Type B pancreatic cell (in vitro differentiated cells): ENCODE measurements around the gene NSUN2. TPM values are rescaled to one million over a fixed set of nuclear protein-coding genes. Genes with fewer than 3 reads are reported as not detected.

Source experiments
- DNase-seq: peaks from one replicate; pipeline ENCODE4 v3.0.0; 2021; ENCODE audit warnings: mixed read lengths; ENCODE audit not compliant: unreplicated experiment; ENCODE audit errors: extremely low spot score
- H3K27ac Mint-ChIP-seq: 2 replicates; pipeline ENCODE4 v1.8.0; 2021; ENCODE audit warnings: mild to moderate bottlenecking, mixed read lengths
- H3K27me3 Mint-ChIP-seq: 2 replicates; pipeline ENCODE4 v1.8.0; 2021; ENCODE audit warnings: mixed read lengths
- H3K36me3 Mint-ChIP-seq: 2 replicates; pipeline ENCODE4 v1.8.0; 2021; ENCODE audit warnings: mixed read lengths
- H3K4me1 Mint-ChIP-seq: one replicate; pipeline ENCODE4 v1.8.0; 2021; ENCODE audit warnings: mixed read lengths; ENCODE audit not compliant: unreplicated experiment
- H3K4me3 Mint-ChIP-seq: 2 replicates; pipeline ENCODE4 v1.8.0; 2021; ENCODE audit warnings: mild to moderate bottlenecking, mixed read lengths
- H3K9me3 Mint-ChIP-seq: 2 replicates; pipeline ENCODE4 v1.8.0; 2021; ENCODE audit warnings: mixed read lengths
- total RNA-seq: library from RNA; stranded (reverse); gene quantifications from 2 replicates; pipeline ENCODE4 v1.2.1, GENCODE V29; 2021; ENCODE audit warnings: low replicate concordance
- TF ChIP-seq, protein P1 (sequence below): fragments of 200-600 bp; sonication (generic); conservative IDR thresholded peaks from 2 replicates; pipeline ENCODE4 v1.5.0; 2021; ENCODE audit warnings: antibody characterized with exemption, mild to moderate bottlenecking

NSUN2 gene
- total RNA-seq, 1 donor from 2014 or later: 59.8 TPM

DNA sequence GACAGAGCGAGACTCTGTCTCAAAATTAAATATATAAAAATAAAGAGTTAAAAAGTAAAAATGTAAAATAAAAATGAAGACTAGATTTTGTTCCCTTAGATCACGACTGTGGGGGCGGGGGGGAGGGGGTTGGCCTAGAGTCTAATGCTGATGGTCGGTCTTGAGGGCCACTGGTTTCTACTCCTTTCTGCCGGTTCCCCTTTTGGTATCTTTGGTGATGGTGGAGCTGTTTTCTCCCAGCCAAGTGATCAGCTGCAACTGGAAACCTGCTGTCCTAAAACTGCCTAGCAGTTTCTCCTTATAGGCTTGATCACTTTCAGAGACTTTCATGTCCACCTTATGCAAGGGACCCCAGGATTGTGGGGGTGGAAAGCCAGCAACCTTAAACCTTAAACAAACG, 1.5 kb upstream of the NSUN2 start:
- H3K4me1 Mint-ChIP-seq: peaks cover 29% of the 10 kb centered on the region
- H3K27ac Mint-ChIP-seq: peak overlapping the region; percentile 72
- TF ChIP-seq, protein P1, sequence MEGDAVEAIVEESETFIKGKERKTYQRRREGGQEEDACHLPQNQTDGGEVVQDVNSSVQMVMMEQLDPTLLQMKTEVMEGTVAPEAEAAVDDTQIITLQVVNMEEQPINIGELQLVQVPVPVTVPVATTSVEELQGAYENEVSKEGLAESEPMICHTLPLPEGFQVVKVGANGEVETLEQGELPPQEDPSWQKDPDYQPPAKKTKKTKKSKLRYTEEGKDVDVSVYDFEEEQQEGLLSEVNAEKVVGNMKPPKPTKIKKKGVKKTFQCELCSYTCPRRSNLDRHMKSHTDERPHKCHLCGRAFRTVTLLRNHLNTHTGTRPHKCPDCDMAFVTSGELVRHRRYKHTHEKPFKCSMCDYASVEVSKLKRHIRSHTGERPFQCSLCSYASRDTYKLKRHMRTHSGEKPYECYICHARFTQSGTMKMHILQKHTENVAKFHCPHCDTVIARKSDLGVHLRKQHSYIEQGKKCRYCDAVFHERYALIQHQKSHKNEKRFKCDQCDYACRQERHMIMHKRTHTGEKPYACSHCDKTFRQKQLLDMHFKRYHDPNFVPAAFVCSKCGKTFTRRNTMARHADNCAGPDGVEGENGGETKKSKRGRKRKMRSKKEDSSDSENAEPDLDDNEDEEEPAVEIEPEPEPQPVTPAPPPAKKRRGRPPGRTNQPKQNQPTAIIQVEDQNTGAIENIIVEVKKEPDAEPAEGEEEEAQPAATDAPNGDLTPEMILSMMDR: no peak

DNA sequence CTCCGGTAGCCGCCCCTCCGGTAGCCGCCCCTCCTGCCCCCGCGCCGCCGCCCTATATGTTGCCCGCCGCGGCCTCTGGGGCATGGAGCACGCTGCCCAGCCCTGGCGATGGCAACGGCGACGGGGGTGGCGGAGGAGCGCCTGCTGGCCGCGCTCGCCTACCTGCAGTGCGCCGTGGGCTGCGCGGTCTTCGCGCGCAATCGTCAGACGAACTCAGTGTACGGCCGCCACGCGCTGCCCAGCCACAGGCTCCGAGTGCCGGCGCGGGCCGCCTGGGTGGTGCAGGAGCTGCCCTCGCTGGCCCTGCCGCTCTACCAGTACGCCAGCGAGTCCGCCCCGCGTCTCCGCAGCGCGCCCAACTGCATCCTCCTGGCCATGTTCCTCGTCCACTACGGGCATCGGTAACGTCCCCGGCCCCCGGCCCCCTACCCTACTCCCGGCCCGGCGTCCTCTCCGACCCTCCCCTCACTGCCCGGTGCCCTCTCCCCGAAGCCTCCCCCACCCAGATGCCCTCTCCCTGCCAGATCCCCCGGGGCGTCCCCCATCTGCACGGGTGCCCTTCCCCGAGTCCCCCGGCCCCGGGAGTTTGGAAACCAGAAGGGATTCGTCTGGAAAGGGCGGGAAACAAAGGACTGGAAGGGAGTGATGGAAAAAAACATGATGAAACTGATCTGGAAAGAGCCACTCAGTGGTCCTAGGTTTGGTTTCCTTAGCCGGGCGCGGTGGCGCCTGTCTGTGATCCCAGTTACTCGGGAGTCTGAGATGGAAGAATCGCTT, 813 bp upstream of the NSUN2 start:
- peaks cover 28% of the 10 kb centered on the region for H3K36me3 Mint-ChIP-seq
- H3K9me3 Mint-ChIP-seq: no peaks in the 10 kb centered on the region
- peak; percentile 76 for DNase-seq
- no peaks in the 10 kb centered on the region for H3K27me3 Mint-ChIP-seq
- H3K27ac Mint-ChIP-seq: peak overlapping the region; percentile 72
- TF ChIP-seq, protein P1: peak; percentile 27
- H3K4me3 Mint-ChIP-seq: peak overlapping the region; percentile 100
- peaks cover 29% of the 10 kb centered on the region for H3K4me1 Mint-ChIP-seq

More for the DNA sequence above, 1.5 kb upstream of the NSUN2 start:
- Mint-ChIP-seq H3K4me3 (peak overlapping the region; percentile 100), H3K27me3 (no peaks in the 10 kb centered on the region), H3K36me3 (peaks cover 26% of the 10 kb centered on the region), H3K9me3 (no peaks in the 10 kb centered on the region)
- no peak for DNase-seq

DNA sequence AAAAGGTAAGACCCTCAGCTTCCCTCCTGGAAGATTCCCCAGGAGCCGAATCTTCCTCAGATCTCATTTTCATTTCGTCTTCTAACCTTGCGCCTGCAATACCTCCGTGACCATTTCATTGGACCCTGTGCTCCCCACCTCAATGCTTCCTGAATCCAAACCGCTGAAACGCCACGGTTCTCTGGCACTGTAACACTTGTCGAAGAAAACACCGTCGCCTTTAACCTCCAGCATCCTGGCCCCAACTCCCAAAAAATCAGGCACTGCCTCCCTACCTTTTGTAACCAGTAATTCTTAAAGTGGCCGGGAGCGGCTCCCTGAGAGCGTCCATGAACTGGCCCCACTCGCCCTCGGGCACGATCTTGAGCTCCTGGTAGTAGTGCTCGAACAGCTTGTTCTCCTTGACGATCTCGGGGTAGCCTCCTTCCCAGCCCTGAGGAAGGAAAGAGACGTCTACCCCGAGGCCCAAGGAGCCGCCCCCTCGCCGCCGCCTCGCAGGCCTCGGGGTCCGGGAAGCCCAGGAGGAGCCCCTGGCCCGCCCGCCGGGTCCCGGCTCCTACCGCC, 438 bp downstream of the NSUN2 start:
- Mint-ChIP-seq H3K9me3 (no peaks in the 10 kb centered on the region), H3K36me3 (peaks cover 28% of the 10 kb centered on the region), H3K4me3 (peak overlapping the region; percentile 100), H3K4me1 (peaks cover 28% of the 10 kb centered on the region), H3K27me3 (no peaks in the 10 kb centered on the region), H3K27ac (peak overlapping the region; percentile 96)
- TF ChIP-seq, protein P1: peak; percentile 31
- DNase-seq: peak; percentile 72

DNA sequence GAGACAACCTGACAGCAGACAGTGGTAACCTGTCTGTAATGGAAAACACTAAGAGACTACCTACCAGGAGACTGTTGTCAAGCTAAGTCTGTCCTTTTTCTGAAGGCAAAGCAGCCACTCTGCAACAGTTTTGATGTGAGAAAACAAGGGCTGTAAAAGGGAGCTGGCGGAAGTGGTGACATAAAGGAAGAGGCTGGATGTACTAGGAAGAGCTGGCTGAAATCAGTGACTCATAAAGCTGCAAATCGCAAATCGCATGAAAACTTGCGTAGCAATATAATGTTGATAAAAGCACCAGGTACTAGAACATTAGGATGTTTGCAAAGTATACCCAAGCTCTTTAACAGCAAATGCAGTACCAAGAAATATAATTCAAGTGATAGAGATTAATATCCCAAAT, 1.4 kb downstream of the NSUN2 start:
- no peaks in the 10 kb centered on the region for H3K27me3 Mint-ChIP-seq
- H3K27ac Mint-ChIP-seq: peak overlapping the region; percentile 96
- peak overlapping the region; percentile 100 for H3K4me3 Mint-ChIP-seq
- no peaks in the 10 kb centered on the region for H3K9me3 Mint-ChIP-seq
- H3K36me3 Mint-ChIP-seq: peaks cover 26% of the 10 kb centered on the region
- TF ChIP-seq, protein P1: no peak
- no peak for DNase-seq
- H3K4me1 Mint-ChIP-seq: peaks cover 21% of the 10 kb centered on the region

DNA sequence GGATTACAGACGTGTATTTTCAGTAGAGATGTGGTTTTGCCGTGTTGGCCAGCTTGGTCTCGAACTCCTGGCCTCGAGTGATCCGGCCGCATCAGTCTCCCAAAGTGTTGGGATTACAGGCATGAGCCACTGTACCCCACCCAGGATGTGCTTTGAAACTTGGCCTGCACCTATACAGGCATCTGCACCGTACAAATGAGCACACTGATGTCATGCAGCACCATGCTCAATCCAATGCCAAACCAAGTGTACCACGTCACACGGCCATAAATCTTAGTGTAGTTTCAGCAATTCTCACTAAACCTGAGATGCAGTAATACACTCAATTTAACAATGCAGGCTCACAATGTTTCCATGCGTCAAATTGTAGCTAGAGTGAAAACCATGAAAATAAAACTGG, 6.3 kb downstream of the NSUN2 start:
- Mint-ChIP-seq H3K27ac (no peak overlapping the region), H3K4me1 (peaks cover 9% of the 10 kb centered on the region), H3K4me3 (no peak overlapping the region), H3K9me3 (no peaks in the 10 kb centered on the region), H3K27me3 (no peaks in the 10 kb centered on the region), H3K36me3 (peaks cover 49% of the 10 kb centered on the region)
- TF ChIP-seq, protein P1: no peak
- DNase-seq: no peak
